Esophagus muscularis mucosa (tissue), 3 donors: ENCODE results near the gene ANKRD65.

Experiments
- POLR2A ChIP-seq: fragments of 450-650 bp; IDR thresholded peaks from one replicate; pipeline ENCODE4 v1.6.1; 2017; ENCODE audit warnings: antibody characterized with exemption, moderate library complexity, mild to moderate bottlenecking, low read depth
- POLR2AphosphoS5 ChIP-seq, 2 donors: sonication (generic); formaldehyde crosslinking; IDR thresholded peaks; one replicate each; pipeline ENCODE4 v1.6.1; 2017; ENCODE audit warnings: antibody characterized with exemption in 2 of 2
- TF ChIP-seq, protein P1 (sequence below), 3 experiments: fragments of 200-600 bp in 2 of 3; fragments of 450-650 bp in 1 of 3; sonication (generic) in 2 of 3; IDR thresholded peaks; one replicate each; pipeline ENCODE4 v1.5.1; 2017 to 2019; ENCODE audit warnings: antibody characterized with exemption in 3 of 3, mild to moderate bottlenecking in 2 of 3, moderate library complexity in 1 of 3

DNA sequence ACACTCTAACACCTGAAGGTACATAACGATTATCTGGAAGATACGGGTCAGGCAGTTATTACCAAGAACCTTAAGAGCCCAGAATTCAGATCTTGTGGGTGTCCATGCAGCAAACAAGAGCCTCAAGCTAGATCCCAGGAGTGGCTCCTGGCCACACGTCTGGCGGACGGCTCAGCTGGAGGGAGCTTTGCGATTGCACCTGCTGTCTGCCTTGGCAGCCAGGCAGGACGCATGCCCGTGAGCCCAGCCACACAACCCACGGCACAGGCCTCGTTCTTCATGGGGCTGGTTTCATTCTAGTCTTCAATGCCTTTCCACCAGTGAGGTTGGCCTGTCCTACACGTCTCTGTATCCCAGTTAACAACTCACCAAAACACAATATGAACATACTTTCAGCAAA, 27.6 kb downstream of the ANKRD65 start:
- TF ChIP-seq, protein P1, sequence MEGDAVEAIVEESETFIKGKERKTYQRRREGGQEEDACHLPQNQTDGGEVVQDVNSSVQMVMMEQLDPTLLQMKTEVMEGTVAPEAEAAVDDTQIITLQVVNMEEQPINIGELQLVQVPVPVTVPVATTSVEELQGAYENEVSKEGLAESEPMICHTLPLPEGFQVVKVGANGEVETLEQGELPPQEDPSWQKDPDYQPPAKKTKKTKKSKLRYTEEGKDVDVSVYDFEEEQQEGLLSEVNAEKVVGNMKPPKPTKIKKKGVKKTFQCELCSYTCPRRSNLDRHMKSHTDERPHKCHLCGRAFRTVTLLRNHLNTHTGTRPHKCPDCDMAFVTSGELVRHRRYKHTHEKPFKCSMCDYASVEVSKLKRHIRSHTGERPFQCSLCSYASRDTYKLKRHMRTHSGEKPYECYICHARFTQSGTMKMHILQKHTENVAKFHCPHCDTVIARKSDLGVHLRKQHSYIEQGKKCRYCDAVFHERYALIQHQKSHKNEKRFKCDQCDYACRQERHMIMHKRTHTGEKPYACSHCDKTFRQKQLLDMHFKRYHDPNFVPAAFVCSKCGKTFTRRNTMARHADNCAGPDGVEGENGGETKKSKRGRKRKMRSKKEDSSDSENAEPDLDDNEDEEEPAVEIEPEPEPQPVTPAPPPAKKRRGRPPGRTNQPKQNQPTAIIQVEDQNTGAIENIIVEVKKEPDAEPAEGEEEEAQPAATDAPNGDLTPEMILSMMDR (IDR thresholded peaks at IDR 0.05), result no peak
- TF ChIP-seq POLR2AphosphoS5 (IDR thresholded peaks at IDR 0.05), result no peak
- no peak for TF ChIP-seq POLR2A
